COR-L47 (cell line): ENCODE results near the gene PODXL.
A peak's percentile ranks its signal among the peaks of the same experiment; 100 is the strongest.
"Not testable (repeated sequence)": the region's sequence is repeated elsewhere in the genome, so short reads cannot be mapped to it uniquely, and the experiment has no call there.

Experiments
- DNase-seq: peaks from one replicate; lab custom pipeline; 2025; lab: John Stamatoyannopoulos, UW

Gene PODXL

DNA sequence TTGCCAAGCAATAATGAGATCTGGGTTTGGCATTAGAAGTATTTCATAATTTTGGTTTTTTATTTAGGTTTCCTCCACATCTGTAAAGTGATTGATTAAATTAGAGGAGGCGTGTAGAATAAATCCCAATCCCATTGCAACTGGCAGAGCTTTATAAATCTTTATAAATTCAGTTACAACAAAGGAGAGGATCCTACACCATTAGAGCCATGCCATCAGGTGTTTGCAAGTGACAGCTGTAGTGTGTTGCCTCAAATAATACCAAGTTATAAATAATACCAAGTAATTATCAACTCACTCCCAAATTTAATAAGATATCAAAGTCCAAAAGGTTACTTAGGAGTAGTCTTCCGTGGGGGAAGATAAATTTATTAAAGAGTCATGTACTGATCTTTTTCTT, 62.2 kb downstream of the PODXL start:
- DNase-seq, result no peak

DNA sequence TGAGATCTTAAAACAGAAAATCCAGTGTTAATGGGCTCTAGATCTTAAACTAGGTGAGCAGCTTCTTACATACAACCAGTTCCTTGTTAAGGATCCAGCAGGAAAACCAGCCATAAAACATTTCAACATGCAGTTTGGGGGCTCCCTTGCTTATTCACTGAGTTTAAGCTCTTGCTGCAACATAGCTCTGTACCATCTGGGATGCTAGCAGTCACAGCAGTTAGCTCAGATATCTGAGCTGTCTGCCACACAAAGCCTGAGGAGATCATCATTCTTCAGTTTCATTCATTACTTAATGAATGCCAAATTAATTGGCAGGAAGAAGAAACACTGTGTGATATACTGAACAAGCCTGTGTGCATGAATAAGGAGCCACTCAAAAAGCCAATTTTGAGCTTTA, 62.8 kb downstream of the PODXL start:
- DNase-seq, result no peak

DNA sequence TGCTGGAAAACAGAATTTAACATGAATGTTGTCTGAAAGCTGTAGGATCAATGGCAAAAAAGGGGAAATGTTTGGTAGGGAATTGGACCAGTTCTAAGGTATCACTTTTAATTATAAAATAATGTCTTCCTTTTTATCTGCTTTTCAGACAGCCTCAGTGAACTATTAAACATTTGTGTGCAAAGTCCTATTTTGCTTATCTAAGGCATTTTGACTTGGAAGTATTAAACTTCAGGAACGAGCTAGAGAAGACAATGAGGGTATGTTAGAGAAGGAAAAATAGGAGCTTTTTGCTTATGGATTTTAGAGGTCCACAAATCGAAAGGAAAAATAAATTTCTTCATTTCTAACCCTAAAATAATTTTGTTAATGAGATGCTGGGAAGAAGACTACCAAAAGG, 63.3 kb downstream of the PODXL start:
- DNase-seq, result no peak

DNA sequence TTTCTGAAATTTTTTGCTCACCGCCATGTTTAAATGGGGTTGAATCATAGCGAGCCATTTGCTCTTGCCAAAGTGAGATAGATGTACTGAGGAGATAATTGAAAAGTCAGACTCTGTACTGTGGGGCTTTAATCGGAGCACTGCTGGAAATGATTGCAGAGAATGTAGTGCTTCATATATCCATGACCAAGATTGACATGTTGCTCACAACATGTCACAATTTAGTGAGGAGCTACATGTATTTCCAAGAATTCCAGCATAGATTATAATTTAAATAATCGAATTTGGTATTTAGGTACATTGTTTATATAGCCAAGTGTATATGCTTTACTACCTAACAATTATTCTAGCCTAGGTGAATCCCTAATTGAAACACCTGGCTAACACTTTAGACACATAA, 66.5 kb downstream of the PODXL start:
- DNase-seq, result no peak

DNA sequence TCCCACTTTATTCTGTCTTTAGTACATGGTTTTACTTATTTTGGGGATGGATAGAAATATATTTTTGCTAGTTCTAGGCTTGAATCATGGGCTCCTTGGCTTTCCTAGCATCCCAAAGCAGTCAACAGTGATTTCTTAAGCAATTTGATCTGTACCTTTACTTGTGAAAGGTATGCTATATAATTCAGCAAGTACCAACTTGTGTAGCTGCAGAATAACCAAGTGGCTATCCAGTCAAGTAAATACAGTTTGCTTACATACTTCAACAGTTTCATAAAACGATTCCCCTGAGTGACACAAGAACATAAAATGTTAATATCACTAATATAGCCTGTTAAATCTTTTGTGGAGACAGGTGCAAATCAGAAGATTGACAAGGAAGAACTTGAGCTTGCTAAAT, 67.2 kb downstream of the PODXL start:
- DNase-seq, result no peak

DNA sequence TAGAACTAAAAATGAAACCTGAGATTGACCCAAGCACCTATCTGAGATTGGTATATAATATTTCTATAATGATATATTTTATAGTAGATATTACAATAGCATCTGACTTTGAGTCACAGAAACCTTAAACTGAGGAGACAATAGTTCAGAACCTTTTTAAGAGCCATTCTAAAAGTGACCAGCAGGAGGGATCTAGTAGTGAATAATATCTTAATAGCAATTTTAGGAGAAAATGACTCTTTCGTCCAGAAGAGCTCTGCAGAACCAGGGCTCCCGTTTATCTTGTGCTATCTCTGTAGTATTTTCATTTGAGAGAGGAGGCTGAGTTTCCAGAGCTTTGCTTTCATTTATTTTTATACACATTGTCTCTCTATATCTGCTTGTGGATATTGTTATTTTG, 68.1 kb downstream of the PODXL start:
- no peak for DNase-seq

DNA sequence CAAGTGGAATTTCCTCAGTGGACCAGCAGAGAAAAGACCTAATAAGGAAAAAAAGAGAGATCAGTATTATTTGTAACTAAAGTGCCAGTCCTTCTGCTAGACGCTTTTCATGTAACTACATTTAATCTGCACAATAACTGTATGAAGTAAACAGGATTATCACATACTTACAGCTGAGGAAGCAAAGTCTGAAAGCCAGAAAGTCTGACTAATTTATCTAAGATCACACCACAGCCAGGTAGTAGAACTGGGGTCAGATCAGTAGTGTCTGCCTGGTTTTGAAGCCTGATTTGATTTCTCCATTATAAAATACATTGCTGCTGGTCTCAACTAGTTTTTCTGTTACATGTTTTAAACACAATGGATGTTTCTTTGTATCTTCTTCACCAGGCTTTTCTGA, 69.2 kb downstream of the PODXL start:
- no peak for DNase-seq

DNA sequence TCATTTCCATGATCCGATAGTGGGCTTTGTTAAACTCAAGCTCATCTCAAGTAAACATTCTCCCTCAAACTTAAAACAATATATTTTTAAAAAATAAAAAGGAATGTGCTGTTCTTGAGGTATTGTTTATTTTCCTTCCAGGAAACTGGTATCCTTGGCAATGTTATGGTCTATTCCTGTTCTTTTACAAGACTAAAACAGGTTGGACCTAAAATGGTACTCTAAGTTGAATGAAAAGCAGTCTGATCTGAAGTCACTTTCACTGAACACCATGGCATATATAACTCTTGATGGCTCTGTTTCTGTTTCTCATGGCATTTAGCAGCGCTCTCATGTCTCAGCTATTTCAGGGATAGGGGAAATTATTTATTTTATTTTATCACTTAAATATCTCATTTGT, 70.1 kb downstream of the PODXL start:
- no peak for DNase-seq

DNA sequence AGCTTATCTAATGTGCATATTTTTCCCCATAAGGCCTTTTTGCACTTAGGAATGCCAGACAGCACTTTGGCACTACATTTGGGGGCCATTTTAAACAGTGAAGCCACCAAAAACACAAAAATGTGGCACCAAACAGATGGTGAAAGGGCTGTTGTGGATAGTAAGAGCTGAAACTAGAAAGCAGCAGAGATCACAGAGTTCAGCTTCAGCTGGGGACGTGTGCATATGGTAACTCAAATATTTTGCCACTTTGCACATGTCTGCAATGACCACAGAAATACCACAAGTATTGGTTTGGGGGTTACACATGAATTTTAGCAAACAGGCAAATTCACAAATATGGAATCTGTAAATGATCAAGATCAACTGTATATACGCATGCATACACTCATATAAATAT, 72.8 kb downstream of the PODXL start:
- DNase-seq, result no peak

DNA sequence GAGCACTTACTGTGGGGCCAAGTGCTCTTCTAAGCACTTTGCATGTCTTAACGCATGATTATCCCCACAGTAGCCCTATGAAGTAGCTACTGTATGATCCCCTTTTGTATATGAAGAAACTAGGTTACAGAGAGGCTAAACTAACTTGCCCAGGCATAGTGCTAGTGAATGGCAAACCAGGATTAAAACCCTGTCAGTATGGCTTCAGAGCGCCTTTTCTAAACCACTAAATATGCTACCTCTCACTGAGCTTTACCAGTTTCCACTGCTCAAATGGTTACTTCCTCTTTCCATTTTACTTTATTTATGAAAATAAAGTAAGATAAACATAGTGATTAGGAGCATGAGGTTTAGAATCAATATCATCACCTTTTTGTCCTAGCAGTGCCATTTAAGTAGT, 73.6 kb downstream of the PODXL start:
- DNase-seq, result no peak

DNA sequence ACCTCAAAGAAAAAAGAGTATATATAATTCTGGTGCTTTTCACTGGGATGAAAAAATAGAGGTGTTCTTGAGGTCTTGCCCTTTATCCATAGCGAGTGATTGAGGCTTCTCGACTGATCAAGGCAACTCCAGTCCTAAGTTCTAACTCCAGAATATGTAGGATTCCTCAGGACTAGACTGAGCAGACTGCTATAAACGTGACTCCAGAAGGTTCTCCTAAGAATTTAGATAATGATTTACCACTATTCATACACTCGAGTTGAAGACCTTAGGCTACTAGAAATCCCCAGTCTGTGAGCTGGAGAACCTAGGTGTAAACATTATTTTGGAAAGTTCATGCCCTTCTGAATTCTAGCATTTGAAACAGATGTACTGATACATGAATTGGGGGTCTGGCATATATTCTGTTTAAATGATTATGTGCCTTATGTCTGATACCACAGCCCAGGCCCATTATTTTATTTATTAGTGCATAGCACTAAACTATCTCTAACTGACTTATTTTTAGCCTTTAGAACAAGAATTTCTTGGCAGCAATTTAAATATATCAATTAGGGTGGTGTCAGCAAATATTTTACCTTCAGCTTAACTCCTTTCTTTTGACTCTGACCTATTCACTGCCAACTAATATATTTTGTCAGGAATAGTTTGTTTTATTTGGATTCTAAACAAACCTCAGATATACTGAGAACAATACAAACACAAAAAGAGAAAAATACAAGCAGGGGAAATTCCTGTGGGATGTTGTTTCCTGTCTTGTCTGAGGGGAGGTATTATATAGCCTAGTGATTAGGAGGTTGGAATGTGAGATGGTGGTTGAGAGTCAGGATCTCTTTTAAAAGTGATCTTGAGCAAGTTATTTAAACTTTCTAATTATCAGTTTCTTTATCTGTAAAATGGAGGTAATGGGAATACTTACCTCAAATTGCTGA, 75.8 kb downstream of the PODXL start:
- DNase-seq, result no peak

DNA sequence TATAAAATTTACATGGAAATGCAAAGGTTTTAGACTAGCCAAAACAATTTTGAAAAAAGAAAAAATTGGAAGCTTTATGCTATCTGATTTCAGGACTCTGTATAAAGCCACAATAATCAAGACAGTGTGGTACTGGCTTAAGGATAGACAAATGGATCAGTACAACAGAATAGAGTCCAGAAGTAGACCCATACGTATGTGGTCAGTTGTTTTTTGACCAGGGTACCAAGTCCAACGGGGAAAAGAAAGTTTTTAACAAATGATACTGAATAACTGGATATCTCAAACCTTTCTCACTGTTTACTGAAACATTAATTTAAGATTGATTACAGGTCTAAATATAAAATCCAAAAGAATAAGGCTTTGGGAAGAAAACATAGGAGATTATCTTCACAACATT, 79.7 kb downstream of the PODXL start:
- DNase-seq, result no peak

DNA sequence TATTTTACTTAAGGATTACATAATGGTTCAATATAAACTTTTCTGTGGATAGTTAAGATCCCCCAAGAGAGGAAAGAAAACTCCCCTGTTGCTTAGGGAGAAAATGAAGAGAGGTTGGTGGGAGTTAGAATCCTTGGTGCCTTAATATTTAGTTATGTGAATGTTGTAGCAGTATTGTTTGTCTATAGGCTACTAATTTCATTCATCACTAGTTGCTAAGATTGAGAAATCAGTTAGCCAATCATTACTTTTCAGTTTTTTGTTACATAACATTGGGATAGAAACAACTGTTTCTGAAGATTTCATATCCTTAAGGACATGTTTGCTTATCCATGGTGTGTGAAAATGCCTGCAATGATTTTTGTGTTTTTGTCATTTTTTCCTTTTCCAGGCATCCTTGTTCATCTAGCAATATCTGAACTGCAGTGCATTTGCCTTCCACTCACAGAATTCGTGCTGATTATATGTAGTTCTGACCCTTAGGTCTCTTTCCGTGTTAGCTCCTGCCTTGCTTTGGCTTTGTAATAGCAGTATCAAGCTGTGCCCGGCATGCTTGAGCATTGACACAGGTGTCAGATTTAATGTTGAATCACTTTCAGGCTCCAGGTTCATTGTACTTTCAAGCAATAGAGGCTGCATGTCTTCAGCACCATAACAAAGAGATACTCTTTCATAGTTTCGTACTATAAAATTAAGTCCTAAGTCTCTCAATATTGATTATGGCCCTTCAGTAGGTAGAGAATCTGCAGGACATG, 85.0 kb downstream of the PODXL start:
- peak; percentile 84 for DNase-seq

DNA sequence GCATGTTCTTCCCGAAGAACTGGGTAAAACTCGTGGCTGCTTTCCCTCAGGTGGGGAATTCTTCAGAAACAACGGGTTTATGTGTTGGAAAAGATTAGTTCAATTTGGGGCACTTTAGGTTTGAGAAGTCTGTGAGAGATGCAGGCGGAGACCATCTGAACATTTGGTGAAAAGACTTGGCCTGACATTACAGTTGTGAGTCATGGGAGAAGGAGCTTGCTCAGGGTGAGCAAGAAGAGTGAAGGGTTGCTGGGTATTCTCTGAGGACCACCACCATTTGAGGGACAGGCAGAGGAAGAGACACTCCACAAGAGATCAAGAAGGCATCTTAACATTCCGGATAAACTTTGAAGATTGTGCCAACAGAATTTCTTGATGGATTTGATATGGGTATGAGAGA, 88.6 kb downstream of the PODXL start:
- DNase-seq, result no peak

DNA sequence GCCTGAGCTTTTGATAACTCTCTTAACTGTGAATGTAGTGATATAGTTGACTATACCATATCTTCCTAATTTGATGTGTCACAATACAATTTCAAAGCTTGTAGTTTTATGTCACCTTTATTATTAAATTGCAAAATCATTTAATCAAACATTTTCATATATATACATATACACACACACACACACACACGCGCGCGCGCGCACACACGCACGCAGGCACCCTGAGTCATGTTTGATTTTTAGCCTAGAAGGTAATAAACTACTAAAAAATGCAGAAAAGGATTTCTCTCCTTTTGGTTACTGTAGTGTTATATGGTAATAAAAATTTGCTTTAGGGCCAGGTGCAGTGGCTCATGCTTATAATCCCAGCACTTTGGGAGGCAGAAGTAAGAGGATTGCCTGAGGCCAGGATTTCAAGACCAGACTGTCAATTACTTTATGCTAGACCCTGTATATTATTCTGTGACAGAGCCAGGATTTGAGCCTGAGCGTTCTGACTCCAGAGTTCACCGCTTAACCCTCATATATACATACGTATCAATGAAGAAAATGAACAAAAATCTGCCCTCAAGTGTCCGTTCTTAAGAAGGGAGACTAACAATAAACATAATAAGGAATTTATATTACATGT, 89.6 kb downstream of the PODXL start:
- no peak for DNase-seq

DNA sequence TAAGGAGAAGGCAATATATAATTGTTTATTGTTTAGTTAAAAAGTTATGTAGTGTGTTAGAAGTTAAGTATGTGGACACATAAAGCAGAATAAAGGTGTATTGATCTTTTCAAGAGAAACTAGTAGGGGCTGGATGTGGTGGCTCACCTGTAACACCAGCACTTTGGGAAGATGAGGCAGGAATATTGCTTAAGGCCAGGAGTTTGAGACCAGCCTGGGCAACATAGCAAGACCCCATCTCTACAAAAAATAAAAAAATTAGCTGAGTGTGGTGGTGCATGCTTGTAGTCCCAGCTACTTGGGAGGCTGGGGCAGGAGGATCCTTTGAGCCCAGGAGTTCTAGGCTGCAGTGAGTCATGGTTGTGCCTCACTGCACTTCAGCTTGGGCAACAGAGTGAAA, 93.7 kb downstream of the PODXL start:
- DNase-seq, result not testable (repeated sequence)

DNA sequence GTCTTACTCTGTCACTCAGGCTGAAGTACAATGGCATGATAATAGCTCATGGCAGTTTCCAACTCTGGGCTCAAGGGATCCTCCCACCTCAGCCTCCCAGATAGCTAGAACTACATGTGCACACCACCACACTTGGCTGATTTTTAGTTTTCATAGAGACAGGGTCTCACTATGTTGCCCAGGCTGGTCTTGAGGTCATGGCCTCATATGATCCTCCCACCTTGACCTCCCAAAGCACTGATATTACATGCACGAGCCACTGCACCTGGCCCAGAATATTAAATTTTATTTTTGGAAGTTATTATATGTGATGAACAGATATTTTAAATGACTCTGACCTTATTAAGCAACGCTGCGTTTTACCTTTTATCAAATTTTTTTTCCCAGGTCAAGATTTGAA, 94.4 kb downstream of the PODXL start:
- no peak for DNase-seq

DNA sequence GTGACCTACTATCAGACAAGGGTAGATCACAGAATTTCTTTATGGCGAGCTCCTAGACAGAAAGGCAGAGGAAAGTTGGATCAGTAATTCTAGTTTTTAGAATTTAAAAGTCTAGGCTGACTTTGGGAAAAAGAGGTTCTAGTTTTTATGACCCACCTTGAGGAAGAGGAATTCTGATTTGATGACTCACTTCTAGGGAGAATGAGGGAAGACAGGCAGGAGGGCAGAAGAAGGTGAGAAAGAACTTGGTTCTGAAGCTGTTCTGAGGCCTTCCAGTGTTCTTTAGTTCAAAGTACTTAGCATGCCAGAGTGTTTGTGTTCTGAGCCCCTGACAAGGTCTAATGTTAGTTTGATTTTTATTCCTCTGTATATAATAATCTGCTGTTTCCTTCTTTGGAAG, 97.2 kb downstream of the PODXL start:
- DNase-seq, result no peak

DNA sequence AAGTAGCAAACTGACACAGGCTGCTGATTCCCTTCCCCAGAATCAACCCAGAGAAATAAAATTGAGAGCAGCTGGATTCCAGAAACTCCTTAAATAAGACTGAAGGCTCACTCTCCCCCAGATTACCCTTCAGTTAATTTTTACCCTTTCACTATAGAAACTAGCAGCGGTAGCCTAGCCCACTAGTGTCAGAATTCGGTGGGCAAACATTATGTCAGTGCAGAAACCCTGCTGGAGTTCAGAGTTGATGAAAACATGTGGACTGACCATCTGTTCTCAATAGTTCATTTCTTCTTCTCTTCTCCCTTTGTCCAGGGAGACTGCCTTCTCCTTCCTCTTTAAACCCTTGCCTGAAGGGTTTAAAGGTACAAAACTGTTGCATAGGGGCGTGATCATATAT, 100.1 kb downstream of the PODXL start:
- DNase-seq, result no peak

DNA sequence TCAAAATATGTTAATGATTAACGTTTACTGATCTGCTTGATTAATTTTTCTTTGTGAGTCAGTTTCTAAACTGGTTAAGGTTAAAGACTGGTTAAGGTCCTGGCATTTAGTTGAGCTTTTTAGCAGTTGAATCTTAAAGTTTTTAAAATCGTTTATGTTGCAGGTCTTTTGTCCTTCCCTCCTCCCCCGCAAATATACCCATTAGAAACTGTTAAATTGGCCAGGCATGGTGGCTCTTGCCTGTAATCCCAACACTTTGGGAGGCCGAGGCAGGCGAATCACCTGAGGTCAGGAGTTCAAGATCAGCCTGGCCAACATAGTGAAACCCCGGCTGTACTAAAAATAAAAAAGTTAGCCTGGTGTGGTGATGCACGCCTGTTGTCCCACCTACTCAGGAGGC, 100.9 kb downstream of the PODXL start:
- no peak for DNase-seq

DNA sequence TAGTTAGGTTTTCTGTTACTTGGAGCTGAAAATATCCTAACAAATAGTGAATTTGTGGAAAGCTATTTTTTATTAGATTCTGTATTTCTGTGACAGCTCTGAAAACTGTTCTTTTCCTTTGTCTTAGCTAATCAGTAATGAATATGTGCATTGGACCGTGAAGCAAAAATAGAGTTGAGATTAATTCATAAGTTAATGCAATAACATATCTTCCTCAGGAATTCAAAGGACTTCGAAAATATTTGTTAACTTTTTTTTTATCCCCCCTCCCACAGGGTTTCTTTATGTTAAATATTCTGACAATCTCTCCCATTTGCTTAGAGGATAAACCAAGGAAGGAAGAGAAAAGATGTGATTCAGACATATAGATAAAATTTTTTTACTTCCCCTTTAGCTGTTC, 101.4 kb downstream of the PODXL start:
- no peak for DNase-seq

DNA sequence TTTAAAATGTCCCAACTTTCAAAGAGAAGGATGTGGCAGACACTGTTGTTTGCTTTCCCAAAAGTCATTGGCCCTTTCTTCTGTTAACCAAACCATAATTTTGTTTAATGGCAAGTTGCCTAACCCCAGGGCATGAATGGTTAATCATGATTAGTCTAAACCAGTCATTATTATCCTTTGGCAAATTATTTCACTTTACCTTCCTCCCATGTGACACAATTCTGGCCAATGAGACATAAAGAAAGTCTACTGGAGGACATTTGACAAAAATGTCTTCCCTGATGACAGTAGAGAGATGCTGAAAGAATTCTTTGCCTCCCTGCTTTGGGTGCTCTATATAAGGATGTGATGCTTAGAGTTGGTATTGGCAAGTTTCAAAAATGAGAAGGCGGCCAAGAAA, 101.9 kb downstream of the PODXL start:
- DNase-seq, result peak; percentile 8
